NCI-H1092 (cell line): ENCODE data around the gene ADGRB2.

Source experiments
- DNase-seq: peaks from one replicate; lab custom pipeline; 2025; lab: John Stamatoyannopoulos, UW

Gene ADGRB2

DNA sequence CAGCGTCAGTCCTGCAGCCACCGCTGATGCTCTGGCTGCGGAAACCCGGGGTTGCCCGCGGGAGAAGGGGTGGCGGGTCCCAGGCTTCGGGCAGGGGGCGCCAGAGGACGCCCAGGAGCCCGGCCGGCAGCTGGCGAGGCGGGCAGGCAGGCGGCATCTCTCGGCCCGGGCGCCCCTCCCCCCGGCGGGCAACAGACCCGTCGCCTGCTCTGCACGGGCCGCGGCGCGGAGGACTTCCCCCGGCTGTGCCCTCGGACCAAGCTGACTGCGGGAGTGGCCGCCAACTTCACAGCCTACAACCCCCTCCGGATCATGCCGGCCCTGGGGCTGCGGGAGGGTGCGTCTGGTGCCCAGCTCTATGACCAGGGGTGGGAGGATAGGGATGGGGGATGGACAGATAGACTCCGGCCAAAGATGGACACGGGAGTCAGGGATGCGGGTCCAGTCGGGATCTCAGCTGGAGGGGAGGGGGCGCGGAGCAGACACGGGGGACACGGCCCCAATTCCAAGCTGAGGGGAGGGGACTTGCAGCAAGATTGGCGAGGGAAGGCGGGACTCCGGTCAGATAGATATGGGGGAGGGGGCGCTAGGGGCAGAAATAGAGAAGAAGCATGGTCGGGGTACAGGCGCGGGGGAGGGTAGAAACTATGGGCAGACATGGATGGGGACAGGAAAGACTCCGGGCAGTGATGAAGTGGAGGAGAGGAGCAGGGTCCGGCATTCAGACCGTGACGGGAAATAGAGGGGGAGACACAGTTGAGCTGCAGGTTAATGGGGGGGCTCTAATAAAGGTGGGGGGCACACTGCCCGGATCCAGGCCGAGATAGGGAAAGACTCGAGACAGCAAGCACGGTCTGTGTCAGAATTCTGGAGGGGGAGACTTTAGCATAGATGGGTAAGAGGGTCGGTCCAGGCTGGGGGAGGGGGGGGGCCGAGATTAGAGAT lies 1.1 kb downstream of the ADGRB2 start:
- peak; percentile 75 for DNase-seq

DNA sequence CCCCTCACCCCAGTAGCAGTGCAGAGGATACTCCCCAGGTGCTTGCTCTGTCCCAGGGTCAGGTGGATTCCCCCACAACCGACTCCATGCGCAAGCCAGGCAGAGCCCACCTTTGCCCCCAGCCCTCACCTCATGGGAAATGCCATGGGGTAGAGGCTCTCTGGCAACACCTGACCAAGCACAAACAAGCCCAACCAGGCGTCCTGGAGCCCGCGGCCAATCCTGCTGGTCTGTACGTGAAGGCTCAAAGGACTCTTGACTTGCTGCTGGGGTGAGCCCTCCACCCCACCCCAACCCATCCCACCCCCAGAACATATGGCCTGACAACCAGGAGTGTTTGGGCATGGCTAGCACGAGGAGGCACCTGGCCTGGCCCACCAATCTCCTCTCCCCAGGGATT lies 1.8 kb downstream of the ADGRB2 start:
- DNase-seq, result no peak

DNA sequence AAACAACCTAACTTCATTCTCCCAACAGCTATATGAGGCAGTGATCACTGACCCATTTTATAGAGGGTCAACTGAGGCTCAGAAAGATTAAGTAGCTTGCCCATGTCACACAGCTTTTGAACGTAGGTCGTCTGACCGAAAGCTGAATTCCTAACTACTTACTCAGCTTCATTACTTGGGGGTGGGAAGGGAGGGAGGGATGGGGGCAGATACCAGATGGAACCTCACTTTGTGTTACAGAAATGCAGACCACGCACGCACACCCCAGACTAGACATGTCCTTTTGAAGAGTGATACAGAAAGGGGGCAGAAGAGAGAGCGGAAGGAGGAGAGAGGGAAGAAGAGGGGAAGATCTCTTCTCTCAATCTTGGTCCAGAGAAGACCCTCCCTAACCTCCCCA lies 2.3 kb downstream of the ADGRB2 start:
- no peak for DNase-seq

DNA sequence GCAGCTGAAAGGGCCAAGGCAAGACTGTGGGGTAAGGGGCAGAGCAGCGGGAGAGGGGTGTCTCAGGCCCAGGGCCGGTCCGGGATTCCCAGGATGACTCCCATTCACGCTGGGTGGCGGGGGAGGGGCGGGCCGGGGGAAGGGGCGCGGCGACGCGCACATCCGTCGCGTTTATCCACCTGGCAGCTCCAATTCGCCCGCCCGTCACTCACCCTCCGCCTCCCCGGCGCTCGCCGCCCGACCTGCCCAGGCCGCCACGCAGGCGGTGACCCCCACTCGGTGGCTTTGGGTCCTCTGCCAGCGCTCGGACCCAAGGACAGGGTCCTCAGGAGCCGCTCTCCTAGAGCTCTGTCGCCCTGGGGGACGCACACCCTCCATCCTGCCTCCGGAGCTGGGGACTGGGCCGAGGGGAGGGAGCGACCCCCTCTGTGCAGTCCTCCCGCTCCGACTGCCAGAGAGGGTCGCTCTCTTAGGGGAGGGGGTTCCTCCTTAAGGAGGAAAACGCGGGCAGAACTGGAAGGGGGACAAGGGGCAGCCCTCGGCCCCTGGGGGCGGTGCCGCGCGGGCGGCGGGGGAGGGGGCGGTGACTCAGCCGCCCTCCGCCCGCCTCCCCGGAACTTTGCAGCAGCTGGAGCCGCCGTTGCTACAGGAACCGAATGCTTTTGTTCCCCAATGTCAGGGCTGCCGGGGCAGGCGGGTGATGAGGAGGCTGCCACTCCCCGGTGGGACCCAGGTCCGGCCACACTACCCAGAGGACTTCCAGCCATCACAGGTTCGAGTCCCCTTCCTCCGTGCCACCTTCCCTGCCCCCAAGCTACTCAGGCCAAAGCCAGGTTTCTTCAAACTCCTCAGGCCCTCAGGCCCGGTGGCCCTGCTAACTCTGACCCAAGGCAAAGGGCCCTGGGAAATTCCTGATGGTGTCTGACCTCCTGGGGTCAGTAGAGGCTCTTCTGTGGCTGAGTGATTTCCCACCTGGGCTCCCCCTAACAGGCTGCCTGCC lies 3.4 kb downstream of the ADGRB2 start:
- DNase-seq, result peak; percentile 7

DNA sequence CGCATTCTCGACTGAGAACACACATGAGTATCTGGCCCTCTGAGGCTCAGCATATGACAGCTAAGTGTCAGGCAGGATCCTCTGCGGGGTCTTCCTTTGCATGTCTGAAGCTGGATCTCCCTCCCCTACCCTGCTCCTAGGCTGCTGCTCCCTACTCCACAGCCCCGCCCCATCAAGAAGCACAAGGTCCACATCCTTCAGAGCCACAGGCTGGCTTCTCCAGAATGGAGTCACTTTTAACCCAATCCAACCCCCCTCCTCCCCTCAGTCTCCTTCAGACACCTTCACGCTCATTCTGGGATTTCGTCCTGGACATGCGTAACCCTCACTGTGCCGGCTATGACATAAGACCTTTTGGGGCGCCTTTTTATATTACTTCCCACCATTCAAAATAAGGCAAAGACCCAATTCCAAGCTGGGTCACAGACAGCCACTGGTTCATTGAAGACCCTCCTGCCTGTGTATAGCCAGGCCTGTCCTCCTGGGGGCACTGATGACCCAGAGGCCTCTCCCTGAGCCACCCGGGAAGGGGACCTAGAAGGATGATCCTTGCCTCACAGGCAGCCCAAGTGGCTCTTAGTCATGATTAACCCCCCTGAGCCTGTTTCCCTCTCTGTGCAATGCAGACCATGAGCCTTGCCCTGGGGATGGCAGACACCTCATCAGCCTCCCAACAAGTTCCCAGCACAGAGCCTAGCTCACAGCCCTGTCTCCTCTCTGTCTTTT lies 4.7 kb downstream of the ADGRB2 start:
- DNase-seq, result no peak

DNA sequence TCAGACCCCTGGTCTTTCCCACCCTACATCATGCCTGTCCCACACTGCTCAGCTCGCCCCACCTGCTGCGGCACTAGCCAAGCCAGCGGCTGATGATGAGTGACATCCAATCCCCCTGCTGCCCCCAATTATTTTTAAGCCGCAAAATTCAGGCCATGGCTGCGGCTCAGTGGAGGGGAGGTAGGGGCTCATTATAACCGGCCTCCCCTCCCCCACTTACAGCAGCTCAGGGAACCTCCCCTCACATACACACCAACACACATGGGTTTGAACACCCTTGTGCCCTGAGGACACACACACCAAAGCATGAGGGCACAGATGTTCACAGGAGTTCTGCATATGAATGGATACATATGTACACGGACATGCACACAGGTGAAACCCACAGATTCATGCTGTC lies 5.3 kb downstream of the ADGRB2 start:
- DNase-seq, result no peak

DNA sequence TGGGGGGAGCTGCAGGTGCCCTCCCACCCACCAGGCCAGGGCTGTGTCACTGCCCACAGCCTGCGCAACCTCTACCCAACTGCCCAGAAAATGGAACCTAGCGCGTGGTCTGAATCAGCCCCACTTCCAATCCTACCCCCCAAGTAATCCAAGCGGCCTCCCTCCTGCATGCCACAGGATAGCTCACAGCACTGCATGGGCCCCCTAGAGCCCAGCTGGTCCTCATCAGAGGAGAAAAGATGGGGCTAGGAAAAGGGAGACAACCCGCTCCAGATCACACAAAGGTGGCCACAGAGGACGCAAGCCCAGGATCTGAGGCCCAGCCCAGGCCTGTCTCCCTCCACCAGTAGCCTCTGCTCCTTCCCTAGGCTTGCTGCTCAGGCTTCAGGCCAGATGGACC lies 6.2 kb downstream of the ADGRB2 start:
- DNase-seq, result no peak

DNA sequence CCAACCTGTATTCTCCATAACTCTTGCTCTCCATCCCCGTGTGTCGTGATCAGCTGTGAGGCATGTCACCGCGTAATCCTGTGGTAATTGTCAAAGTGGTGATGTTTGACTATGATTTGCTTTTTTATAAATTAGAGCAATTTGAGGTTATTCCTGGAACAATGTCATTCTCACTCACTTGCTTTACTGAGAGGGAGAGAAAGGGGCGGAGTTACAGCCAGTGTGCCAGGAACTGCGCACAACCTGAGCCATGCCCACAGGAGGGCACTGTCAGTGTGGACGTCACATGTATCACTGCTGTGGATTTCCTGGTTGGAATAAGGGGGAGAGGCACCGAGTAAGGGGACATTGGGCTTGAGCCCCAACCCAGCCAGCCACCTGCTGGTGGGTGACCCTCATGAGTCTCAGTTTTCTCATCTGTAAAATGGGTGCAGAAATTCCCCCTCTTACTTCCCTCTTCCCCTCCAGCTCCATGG lies 6.9 kb downstream of the ADGRB2 start:
- no peak for DNase-seq

DNA sequence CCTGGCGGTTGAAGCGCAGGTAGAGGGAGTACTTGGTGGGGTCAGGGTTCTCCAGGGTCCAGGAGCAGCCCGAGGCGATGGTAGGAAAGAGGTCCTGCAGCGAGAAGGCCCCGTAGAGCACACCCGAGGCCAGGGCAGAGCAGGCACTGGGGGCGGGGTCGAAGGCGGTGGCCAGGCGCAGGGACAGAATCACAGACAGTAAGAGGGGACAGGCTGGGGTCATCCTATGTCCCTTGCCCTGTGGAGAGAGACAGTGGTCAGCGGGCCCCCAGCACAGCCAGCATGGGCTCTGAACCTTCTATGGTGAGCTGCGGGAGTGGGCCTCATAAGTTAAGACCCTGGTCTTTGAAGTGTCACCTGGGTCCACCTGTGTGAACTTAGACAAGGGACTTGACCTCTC lies 7.6 kb downstream of the ADGRB2 start:
- DNase-seq, result no peak

DNA sequence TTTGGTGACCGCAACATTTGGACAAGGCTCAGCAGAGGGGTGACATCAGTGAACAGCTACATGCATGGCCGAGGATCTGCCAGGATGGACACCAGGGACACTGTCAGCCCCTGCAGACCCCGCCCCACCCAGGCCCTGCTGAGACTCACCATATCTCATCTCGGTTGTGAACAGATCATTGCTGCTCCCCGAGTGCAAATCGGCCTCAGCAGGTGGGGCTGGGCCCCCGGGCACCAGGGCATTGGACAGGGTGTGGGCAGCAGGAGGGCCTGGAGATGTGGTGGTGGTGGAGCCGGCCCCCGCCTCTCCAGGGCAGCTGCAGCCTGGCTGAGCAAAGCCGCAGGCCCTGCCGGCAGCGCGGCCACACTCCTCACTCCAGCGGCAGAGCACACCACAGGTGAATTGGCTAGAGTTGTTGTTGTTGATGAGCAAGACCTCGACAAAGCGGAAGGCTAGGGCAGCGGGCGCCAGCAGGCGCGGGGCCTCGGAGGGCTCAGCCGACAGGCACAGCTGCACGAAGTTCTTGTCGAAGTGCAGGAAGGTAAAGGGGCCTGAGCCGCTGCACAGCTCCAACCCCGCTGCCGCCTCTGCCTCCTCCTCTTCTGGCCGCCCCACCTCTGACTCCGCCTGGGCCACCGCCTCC lies 8.2 kb downstream of the ADGRB2 start:
- DNase-seq, result no peak

DNA sequence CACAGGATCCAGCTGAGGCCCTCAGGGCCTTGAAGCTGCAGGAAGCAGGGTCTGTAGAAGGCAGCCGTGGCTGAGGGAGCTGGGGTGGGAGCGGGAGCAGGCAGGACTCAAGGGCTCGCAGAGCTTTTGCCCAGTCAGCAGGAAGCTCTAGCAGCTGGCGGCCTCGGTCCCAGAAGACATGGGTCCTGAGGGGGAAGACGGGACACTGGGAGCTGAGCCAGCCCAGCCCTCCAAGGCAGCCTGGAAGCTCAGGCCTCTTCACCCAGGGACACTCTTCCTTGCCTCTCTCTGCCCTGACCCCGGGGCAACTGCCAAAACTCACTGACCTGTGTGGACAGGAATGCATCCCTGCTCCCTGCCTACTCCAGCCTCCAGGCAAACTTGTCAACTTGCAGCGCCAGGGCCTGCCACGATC lies 8.9 kb downstream of the ADGRB2 start:
- DNase-seq, result no peak

DNA sequence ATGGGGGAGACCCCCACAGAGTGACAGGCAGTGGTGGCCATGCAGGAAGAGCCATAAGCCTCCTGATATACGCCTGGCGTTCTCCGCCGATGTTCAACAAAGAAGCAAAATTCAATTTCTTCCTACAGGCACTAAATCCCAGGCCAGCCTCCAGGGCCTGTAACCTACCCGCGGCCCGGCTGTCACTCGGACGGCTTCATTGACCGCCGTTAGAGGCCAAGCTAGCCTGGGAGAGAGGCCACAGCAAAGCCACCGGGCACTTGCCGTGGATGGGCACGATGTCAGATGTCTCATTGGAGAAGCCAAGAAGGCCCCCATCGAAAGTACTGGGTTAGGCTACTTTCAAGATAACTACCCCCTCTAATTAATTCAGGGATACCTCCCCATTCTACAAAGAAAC lies 9.7 kb downstream of the ADGRB2 start:
- no peak for DNase-seq

DNA sequence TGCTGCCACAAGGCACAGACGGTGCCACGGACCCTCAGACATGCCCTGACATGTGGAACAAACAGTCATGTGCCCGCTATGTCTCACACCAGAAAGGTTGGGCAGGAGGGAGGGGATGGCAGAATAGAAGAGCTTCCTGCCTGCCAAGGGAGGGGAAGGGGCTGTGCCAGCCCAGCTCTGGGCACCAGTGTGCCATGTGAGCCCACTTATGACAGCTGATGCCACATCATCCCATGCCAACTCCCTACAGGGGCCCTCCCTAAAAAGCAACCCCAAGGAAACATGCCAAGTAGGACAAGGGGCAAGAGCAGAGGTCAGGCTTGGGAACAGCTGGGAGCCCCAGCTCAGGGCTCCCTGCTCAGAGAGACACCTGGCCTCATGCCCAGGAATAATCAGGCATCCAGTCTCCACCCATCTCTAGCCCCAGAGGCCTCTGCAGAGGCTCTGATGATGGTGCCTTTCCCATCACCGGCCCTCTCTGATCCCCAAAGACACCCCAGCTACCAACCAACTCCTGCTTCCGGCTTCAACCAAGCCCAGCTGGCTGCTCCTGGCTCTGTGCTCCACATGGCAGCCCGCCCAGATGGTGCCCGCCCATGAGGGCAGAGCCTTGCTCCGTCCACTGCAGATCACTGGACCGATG lies 10.3 kb downstream of the ADGRB2 start:
- peak; percentile 80 for DNase-seq

DNA sequence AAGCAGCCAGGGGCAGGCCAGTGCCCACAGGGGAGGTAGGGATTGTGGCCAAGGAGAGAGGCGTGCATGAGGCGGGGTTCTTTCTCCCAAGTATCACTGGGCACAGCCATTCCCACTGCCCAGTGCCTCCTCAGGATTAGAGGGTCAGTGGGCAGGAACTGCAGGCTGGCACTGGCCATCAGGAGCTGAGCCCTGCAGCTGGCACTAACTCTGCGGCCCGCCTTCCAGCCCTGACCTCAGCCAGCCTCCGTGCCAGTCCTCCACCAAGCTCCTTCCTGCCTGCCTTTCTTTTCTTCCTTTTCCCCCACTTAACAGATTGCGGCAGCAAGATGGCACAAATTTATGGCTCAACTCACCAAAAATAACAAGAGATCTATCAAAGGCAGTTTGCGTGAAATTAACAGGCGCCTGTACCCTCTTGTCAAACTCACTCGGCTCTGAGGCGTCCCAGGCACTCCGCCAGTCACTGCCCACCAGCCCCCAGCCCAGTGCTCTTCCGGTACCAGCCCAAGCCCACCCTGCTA lies 11.1 kb downstream of the ADGRB2 start:
- no peak for DNase-seq

DNA sequence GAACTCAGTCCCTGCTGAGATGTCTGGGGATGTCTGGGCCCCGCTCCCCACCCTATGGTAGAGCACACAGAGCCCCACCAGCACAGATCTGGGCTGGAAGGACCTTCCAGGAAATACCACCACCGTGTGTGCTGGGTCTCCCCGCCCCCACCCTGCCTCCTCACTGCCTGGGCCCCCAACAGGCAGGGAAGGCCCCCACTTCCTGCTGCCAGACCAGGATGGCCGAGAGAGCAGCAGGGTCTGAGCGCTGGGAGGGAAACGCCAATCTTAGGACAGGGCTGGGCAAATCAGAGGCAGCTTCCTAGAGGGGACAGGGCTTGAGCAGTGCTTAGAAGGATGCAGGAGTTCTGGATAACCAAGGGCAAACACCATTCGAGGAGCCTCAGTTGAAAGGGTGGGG lies 11.9 kb downstream of the ADGRB2 start:
- DNase-seq, result no peak

DNA sequence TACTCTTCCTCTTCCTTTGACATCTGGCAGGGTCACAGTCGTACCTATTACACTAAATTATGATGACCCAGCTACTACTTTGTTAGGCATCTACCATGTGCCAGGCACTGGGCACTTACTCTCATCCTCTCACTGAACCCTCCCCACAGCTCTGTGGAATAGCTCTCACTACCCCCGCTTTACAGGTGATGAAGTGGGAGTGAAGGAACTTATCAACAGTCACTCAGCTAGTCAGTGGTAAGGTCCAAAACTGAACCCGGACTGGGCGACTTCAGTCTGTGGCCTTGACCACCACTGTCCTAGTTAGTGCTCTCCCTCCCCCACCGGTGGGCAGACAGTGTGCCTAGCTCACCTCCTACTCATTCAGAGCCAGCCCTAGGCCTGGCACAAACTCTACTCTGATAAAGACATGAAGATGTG lies 12.3 kb downstream of the ADGRB2 start:
- DNase-seq, result no peak

DNA sequence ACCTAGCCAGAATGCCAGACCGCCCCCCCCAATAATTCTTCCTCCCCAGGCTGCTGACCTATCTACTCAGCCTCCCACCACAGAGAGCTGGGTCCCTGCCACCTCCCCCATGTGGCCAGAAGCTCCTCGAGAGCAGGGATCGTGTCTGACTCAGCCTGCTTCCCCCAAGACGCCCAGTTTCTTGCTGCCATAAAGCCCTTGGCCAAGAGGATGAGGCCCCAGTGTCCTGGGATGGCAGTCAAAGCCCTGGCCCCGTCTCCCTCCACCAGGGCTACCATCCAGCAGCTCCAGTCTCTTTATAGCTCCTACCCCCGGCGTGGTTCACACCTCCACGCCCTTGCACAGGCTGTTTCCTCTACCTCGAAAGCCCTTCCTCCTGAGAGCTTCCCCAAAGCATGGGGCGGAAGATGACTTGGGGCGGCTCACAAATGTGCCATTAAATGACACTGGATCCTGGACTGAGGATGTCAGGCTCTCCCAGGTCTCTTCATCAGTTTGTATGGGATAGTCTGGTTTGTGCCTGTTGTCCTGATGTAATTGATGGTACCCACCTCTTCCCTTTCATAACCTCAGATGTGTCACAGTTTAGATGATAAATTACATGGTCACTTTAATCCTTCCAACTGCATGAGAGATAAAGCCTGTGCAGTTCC lies 13.2 kb downstream of the ADGRB2 start:
- DNase-seq, result no peak

DNA sequence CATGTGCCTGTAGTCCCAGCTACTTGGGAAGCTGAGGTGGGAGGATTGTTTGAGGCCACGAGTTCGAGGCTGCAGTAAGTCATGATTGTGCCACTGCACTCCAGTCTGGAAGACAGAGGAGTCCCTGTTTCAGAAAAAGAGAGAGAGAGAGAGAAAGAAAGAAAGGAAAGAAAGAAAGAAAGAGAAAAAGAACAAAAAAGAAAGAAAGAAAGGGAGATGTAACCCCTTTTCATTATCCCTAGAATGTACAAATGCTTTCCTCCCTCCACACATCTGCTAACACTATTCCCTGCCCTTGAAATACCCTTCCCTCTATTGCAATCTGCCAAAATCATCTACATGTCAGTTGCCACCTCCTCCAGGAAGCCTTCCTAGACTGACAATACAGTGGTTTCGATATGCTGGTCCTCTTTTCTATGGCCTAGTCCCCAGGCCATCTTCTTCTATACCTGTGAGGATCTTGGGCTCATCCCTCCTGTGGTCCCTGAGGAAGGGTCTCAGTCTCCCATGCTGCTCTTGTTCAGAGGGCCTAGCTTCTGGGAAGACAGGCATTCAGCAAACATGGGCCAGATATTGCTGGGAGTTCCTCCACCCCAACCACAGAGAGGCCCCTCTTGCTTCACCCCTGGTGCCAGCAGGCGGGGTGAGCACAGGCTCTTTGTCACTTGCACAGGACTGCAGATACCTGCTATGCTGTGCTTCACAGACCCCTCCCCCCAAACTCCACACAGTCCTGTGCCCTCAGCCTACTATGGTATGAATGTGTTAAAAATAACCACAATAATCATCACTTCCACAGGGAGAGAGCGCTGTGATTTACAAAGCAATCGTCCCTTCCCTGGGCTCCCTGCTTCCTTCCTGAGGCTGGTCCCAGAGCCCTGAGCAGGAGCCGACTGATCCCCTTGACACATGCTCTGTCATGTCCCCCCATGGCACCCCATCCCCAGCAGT lies 14.1 kb downstream of the ADGRB2 start:
- no peak for DNase-seq

DNA sequence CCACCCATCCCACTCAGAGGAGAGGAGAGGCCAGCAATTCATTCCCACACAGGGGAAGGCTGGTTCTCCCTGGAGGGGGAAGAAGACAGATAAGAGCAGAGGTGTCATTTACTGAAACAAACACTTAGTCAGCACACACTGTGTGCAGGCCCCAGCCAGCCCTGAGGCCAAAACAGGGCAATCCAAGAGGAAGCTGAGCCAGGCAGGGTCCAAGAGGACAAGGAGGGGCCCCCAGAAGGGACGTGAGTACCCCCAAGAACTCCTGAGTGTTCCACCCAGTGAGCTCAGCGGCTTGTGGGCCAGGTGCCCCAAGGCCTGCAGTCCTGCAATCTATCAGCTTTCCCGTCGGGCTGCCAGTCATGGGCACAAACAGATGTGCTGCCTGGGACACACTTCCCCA lies 15.8 kb downstream of the ADGRB2 start:
- DNase-seq, result no peak
